Kidney epithelial cell (primary cell): ENCODE data around the gene KANK3. TPM values are rescaled to one million over a fixed set of nuclear protein-coding genes. Genes with fewer than 3 reads are reported as not detected.
"Not testable (repeated sequence)": the region's sequence is repeated elsewhere in the genome, so short reads cannot be mapped to it uniquely, and the experiment has no call there.

Experiments used
- DNase-seq: peaks from one replicate; pipeline ENCODE4 v3.0.0-alpha.2; 2010; ENCODE audit warnings: low read depth
- H3K27me3 ChIP-seq: 2 replicates; pipeline ENCODE4 v1.6.0; 2011; ENCODE audit warnings: low read length; ENCODE audit not compliant: control insufficient read depth, insufficient read depth
- H3K36me3 ChIP-seq: 2 replicates; pipeline ENCODE4 v1.5.1; 2011; ENCODE audit warnings: low read length; ENCODE audit not compliant: control insufficient read depth, insufficient read depth
- H3K4me3 ChIP-seq: 2 replicates; pipeline ENCODE4 v1.5.1; 2011; ENCODE audit warnings: low read depth, mild to moderate bottlenecking, control low read depth, low read length
- CTCF ChIP-seq: IDR thresholded peaks from 2 replicates; pipeline ENCODE4 v1.5.1; 2011; ENCODE audit warnings: mild to moderate bottlenecking, moderate library complexity, low read length, control low read depth, inconsistent platforms; ENCODE audit not compliant: insufficient read depth, poor library complexity, severe bottlenecking
- total RNA-seq: library from RNA; depleted of rRNA; stranded (reverse); fragments of >200 nt; gene quantifications from 2 replicates; pipeline ENCODE4 v1.2.3, GENCODE V29; 2015

The KANK3 gene
- total RNA-seq, 1 donor from 2014 or later = 8.1 TPM

DNA sequence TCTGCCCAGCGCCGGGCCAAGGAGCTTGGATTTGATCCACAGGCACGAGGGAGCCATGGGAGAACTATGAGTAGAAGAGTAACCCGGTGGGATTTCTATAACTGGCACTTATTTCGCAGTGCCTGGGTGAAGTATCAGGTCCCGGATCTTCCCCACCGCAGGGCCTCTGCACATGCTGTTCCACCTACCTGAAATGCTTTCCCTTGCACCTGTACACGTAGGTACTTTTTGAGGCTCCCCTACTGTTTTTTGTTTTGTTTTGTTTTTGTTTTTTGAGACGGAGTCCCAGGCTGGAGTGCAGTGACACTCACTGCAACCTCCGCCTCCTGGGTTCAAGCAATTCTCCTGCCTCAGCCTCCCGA lies 402 bp upstream of the KANK3 start:
- DNase-seq = no peak
- Histone ChIP-seq H3K4me3 (no peak overlapping the region), H3K27me3 (peaks cover 19% of the 10 kb centered on the region), H3K36me3 (no peaks in the 10 kb centered on the region)
- TF ChIP-seq CTCF = no peak

DNA sequence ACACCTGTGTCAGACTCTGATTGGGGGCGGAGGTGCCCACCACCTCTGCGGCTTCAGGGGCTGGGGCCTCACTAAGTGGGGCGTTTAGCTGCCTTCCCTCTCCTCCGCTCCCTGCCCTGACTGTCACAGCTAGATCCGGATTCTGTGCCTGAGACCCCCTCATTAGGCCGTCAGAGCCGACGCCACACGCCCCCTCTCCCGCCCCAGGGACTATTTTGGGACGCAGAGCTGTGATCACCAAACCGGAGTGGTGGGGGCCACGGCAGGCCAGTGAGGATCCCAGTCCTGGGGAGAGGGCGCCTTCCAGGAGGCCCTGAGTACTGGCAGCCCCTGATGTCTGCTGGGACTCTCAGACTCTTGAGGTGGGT lies 762 bp downstream of the KANK3 start:
- Histone ChIP-seq H3K4me3 (no peak overlapping the region), H3K36me3 (no peaks in the 10 kb centered on the region), H3K27me3 (peaks cover 19% of the 10 kb centered on the region)
- no peak for TF ChIP-seq CTCF
- no peak for DNase-seq

DNA sequence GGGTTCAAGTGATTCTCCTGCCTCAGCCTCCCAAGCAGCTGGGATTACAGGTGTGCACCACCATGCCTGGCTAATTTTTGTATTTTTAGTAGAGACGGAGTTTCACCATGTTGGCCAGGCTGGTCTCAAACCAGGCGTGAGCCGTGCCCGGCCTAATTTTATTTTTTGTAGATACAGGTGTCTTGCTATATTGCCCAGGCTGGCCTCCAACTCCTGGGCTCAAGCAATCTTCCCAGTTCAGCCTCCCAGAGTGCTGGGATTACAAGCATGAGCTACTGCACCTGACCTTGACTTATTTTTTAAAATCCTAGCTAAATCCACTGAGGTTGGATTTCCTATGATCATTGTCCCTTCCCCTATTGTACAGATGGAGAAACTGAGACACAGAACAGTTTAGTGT lies 1.6 kb downstream of the KANK3 start:
- not testable (repeated sequence) for DNase-seq, H3K36me3 ChIP-seq, H3K4me3 ChIP-seq
- peaks cover 19% of the 10 kb centered on the region for H3K27me3 ChIP-seq

DNA sequence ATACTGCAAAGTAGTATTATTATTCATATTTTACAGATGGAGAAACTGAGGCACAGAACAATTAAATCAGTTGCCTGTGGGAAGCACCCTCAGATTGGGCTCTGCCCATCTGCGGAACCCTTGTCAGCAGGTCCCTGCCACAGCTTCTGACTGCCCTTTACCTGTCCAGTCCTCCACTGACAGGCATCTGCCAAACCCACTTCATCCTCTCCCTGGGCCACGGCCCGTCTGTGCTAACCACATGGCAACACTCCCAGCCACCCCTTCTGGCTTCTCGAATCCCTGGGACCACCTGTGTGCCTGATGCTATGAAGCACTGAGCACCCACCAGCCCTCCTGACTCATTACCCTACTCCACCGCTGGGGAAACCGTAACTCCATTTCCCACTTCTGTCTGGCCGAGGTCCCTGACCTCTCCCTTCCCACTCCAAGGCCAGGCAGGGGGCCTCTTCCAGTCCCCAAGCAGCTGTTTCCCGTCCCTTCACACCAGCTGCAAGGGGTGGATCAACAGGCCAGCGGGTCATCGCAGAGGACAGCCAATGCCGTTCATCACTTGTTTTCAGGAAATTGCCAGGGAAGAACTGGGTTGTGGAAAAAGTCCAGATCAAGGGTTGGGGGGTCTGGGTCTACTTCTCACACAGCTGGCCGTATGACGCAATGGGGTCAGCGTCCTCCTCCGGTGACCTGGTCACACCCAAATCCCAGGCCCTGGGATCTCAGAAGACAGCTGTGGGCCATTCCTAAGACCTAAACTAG lies 2.5 kb downstream of the KANK3 start:
- Histone ChIP-seq H3K36me3 (no peaks in the 10 kb centered on the region), H3K4me3 (no peak overlapping the region), H3K27me3 (peaks cover 27% of the 10 kb centered on the region)
- no peak for DNase-seq
- TF ChIP-seq CTCF = no peak

DNA sequence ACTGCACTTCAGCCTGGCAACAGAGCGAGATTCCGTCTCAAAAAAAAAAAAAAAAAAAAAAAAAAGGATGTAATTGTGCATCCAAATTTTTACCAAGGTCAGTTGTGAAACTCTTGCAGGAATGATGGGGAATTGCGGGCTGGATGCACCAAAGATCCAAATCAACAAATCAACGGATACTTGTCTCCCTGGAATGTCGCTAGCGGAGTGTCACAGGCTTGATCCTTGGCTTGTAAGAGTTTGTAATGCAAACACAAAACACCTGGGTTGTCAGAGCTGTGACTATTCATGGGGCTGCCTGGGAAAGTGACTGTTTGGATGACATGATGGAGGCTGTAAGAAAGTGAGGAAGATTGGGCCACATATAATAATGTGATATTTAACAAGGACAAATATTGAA lies 4.2 kb downstream of the KANK3 start:
- no peak for TF ChIP-seq CTCF
- peaks cover 40% of the 10 kb centered on the region for H3K27me3 ChIP-seq
- no peak overlapping the region for H3K4me3 ChIP-seq
- no peak for DNase-seq
- H3K36me3 ChIP-seq = no peaks in the 10 kb centered on the region

DNA sequence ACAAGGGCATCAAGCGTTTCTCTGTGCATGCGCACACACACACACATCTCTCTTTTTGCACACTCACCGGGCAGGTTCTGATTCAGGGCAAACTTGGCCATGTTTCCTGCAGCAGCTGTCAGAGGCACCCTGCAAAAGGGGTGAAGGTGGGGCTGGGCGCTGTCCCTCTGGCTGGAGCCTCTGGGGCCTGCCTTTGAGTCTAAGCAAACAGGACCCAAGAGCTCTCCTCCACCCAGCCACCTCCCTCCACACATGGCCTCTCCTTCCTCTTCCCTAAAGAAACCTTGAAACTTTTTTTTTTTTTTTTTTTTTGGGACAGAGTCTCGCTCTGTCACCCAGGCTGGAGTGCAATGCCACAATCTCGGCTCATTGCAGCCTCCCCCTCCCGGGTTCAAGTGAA lies 5.3 kb downstream of the KANK3 start:
- DNase-seq = no peak
- no peak overlapping the region for H3K4me3 ChIP-seq
- no peak for TF ChIP-seq CTCF
- H3K27me3 ChIP-seq = peaks cover 43% of the 10 kb centered on the region
- no peaks in the 10 kb centered on the region for H3K36me3 ChIP-seq
